ENCODE results near the gene KCNMA1.

DNA sequence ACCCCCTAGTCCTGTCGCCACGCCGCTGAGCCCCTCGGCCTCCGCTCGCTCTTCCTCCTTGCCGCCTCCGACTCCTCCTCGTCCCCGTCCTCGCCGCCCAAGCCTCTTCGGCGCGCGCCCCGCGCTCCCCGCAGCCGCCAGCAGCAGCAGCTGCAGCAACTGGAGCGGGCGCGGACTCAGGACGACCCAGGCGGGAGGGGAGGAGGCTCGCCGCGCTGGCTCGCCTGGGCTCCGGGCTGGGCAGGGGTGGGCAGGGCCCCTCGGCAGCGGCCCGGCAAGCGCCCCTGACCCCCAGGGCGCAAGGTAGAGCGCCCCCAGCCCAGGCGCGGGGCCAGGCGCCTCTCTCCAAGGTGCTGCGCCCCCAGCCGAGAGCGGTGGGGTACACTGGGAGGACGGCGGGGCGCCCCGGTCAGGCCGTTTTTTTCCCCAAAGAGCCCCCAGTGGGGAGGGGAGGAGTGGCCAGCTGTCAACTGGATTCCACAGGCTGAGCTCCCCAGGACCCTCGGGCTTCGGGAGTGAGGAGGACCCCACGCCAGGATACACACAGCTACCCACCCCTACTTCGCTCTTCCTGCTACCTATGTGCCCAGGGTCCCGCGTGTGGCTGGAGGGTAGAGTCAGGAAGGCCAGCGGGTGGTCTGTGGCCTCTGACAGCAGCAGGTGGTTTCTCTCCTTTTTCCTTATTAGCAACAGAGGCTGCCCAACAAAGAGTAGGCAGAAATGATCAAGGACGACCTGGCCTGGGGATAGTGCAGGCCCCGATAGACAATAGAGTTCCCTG is 903 bp upstream of the KCNMA1 start:
- TF ChIP-seq, protein P1, sequence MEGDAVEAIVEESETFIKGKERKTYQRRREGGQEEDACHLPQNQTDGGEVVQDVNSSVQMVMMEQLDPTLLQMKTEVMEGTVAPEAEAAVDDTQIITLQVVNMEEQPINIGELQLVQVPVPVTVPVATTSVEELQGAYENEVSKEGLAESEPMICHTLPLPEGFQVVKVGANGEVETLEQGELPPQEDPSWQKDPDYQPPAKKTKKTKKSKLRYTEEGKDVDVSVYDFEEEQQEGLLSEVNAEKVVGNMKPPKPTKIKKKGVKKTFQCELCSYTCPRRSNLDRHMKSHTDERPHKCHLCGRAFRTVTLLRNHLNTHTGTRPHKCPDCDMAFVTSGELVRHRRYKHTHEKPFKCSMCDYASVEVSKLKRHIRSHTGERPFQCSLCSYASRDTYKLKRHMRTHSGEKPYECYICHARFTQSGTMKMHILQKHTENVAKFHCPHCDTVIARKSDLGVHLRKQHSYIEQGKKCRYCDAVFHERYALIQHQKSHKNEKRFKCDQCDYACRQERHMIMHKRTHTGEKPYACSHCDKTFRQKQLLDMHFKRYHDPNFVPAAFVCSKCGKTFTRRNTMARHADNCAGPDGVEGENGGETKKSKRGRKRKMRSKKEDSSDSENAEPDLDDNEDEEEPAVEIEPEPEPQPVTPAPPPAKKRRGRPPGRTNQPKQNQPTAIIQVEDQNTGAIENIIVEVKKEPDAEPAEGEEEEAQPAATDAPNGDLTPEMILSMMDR (IDR thresholded peaks at IDR 0.05), result no peak
- no peak for TF ChIP-seq ZFX (IDR thresholded peaks at IDR 0.05; ENCODE audit: borderline replicate concordance)

Data from 22Rv1 (cell line).